Right lobe of liver (tissue), 4 donors: ENCODE measurements around the gene MNX1.

Experiments used
- POLR2A ChIP-seq: fragments of 450-650 bp; IDR thresholded peaks from one replicate; pipeline ENCODE4 v1.6.1; 2017; ENCODE audit warnings: antibody characterized with exemption, mild to moderate bottlenecking
- TF ChIP-seq, protein P1 (sequence below), 4 donors: fragments of 200-600 bp in 3 of 4; fragments of 450-650 bp in 1 of 4; IDR thresholded peaks; one replicate each; pipeline versions ENCODE4 v1.5.1 to v1.8.0; 2016 to 2022; ENCODE audit warnings: antibody characterized with exemption in 4 of 4, mild to moderate bottlenecking in 2 of 4
- donor health status: DM: no; HTN: no; CAD: no.
- donor health status: DM: no; HTN: no; CAD: no.
- donor health status: DM: no; HTN: yes; CAD: no.

DNA sequence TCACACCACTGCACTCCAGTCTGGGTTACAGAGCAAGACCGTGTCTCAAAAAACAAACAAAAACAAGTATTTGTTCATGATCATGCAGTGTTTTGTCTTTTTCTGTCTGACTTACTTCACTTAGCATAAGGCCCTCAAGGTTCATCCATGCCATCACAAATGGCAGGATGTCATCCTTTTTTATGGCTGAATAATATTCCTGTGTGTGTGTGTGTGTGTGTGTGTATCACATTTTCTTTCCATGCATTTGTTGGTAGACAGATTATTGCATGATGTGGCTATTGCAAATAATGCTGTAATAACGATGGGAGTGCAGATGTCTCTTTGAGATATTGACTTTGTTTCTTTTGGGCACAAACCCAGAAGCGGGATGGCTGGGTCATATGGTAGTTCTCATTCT is 14.3 kb upstream of the MNX1 start:
- TF ChIP-seq, protein P1, sequence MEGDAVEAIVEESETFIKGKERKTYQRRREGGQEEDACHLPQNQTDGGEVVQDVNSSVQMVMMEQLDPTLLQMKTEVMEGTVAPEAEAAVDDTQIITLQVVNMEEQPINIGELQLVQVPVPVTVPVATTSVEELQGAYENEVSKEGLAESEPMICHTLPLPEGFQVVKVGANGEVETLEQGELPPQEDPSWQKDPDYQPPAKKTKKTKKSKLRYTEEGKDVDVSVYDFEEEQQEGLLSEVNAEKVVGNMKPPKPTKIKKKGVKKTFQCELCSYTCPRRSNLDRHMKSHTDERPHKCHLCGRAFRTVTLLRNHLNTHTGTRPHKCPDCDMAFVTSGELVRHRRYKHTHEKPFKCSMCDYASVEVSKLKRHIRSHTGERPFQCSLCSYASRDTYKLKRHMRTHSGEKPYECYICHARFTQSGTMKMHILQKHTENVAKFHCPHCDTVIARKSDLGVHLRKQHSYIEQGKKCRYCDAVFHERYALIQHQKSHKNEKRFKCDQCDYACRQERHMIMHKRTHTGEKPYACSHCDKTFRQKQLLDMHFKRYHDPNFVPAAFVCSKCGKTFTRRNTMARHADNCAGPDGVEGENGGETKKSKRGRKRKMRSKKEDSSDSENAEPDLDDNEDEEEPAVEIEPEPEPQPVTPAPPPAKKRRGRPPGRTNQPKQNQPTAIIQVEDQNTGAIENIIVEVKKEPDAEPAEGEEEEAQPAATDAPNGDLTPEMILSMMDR (IDR thresholded peaks at IDR 0.05): no peak
- no peak for TF ChIP-seq POLR2A
